NOMO-1 (cell line): Measurements from ENCODE around the gene CYP24A1.

Experiments
- DNase-seq, 2 experiments: peaks; one replicate each; lab custom pipeline; 2025; ENCODE audit not compliant: unreplicated experiment in 2 of 2; lab: John Stamatoyannopoulos, UW

The CYP24A1 gene

DNA sequence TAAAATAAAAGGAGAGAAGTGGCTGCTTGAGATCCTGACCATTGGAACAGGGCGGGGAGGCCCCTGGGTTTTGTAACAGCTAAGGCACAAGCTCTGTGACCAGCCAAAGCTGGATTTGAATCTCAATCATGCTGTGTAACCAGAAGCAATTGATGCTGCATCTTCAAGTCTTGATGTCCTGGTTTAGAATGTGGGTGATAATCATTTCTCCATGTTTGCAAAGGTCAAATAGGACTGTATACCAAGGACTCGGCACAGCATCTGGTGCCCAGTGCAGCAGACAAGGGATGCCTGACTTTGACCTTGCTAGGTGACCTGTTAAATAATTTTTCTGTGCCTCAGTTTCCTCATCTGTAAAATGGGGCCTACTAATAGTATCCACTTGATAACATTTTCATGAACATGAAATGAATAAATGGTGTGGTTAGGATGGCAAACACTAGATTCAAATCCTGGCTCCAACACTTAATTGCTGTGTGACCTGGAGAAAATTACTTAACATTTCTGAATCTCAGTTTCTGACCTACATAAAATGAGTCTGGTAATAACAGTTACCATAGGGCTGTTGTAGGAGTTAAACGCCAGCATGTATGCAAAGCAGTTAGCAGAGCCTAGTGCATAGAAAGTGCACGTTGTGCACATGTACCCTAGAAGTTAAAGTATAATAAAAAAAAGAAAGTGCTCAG lies 57.1 kb downstream of the CYP24A1 start:
- no peak for DNase-seq

DNA sequence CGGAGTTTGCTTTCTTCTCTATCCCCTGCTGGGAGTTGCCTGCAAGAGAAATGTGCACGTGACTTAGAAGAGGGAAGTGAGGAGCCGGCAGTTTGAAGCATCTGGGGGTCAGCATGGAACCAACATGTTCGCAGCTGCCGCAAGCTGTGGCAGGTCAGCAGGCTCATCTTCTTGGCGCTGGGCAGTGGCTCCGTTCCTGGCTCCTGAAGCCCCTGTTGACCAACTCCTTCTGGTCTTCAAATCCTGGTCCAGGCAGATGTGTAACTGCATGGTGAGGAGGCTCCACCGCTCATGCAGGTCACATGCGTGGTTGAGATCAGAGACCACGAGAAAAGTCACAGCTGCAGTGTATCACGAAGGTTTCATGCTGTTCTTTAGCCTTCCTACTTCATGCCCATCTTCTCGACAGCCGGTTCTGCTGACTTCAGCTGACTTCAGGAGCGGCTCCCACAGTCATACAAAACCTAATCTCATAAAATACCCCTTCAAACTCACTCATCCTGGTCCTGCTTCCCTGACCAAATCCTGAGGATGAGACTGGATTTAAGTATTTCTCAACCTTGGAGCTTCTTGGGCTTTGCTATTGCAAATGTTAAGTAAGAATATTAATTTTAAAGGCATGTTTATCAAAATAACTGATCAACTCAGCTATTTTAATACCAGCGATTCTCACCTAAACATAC lies 58.5 kb downstream of the CYP24A1 start:
- peak; percentile 22 to 62 for DNase-seq

GRCh38 chr20:54114109-54114508 lies 59.7 kb downstream of the CYP24A1 start:
- DNase-seq, result no peak

- DNase-seq, result no peak
Measured at GRCh38 chr20:54113566-54113965, 60.2 kb downstream of the CYP24A1 start.

- no peak for DNase-seq
Measured at GRCh38 chr20:54112221-54112884, 61.4 kb downstream of the CYP24A1 start.

DNA sequence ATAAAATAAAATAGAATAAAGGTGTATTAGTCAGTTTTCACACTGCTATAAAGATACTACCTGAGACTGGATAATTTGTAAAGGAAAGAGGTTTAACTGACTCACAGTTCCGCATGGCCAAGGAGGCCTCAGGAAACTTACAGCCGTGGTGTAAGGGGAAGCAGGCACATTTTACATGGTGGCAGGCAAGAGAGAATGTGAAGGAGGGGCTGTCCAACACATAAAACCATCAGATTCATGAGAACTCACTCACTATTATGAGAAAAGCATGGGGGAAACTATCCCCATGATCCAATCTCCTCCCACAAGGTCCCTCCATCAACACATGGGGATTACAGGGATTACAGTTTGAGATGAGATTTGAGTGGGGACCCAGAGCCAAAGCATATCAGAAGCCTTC lies 62.3 kb downstream of the CYP24A1 start:
- no peak for DNase-seq

DNA sequence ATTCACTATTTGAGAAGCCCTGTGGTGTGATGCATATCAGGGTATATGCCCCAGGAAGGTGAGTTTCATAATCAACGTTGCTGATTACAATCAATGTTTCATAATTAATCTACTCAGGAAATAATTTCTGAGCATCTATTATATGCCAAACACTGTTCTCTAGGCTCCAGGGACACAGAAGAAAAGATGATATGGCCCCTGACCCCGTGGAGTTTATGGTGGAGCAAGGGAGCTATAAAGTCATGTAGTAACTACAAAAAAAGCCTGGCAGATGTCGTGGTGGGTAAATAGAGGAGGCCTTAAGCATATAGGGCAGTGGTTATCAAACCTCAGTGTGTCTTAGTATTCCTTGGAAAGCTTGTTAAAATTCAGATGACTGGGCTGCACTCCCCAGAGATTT lies 63.3 kb downstream of the CYP24A1 start:
- no peak for DNase-seq

GRCh38 chr20:54110041-54110440 lies 63.7 kb downstream of the CYP24A1 start:
- DNase-seq, result no peak

GRCh38 chr20:54108817-54109216 lies 65.0 kb downstream of the CYP24A1 start:
- DNase-seq, result no peak

DNA sequence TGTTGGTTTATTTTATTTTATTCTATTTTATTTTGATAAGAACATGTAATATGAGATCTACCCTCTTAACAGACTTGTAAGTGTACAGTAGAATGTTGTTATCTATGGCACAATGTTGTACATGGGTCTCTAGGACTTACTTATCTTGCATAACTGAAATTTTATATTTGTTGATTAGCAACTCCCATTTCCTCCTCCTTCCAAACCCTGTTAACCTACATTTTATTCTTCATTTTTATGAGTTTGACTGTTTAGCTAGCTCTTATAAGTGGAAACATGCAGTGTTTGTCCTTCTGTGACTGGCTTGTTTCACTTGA lies 65.5 kb downstream of the CYP24A1 start:
- no peak for DNase-seq

- DNase-seq, result no peak
Measured at GRCh38 chr20:54107600-54108325, 66.0 kb downstream of the CYP24A1 start.

GRCh38 chr20:54107181-54107580 lies 66.6 kb downstream of the CYP24A1 start:
- no peak for DNase-seq

DNA sequence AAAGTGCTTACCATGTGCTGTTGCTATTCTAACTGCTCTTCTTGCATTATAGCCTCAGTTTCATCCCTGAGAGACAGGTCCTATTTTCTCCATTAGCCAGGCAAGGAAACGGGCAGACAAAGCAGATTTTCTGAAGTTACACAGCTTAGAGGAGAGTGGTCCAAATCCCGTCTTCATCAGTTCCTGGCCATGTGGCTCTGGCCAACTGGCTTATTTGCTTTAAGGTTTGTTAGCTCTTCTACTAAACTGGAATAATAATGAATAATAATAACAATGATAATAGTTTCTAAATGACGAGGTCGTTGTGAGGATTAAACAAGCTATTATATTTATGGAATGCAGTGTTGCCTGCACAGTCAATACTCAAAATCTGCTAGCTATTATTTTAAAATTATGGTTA lies 67.6 kb downstream of the CYP24A1 start:
- no peak for DNase-seq

DNA sequence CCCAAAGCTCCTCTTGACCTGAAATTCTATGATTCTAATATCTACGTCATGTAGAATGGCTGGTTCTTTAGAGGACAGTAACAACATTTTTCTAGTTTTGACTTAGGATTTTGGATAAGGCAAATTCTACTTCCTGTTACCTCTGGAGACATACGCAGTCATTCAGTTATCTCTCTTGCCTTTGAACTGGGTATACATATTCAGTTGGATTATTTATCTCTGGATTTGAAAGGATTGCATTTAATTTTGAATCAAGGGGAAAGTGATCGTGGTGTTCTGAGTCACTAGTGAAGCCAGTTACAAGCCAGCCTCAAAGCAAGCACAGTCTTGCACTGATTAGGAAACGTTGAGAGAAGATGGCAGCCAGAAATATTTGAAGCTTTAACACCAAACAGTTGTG lies 68.1 kb downstream of the CYP24A1 start:
- DNase-seq, result no peak

DNA sequence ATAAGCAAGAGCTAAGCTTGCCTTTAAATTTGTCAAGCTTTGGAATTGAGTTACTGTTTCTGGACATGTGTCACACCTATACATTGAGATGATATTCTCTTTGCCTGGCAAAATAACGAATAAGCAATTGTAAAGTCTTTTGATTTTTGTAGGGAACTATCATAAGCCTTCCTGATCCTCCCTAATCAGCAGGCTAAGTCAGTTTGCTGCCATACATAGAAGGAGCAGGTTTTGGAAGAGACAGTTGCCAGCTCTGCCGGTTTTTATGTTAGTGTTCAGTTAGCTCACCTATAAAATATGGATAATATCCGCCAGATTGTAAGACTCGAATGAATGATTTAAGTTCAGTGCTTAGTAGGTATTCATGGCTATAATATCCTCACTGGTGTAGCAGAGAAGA lies 69.0 kb downstream of the CYP24A1 start:
- DNase-seq, result no peak

DNA sequence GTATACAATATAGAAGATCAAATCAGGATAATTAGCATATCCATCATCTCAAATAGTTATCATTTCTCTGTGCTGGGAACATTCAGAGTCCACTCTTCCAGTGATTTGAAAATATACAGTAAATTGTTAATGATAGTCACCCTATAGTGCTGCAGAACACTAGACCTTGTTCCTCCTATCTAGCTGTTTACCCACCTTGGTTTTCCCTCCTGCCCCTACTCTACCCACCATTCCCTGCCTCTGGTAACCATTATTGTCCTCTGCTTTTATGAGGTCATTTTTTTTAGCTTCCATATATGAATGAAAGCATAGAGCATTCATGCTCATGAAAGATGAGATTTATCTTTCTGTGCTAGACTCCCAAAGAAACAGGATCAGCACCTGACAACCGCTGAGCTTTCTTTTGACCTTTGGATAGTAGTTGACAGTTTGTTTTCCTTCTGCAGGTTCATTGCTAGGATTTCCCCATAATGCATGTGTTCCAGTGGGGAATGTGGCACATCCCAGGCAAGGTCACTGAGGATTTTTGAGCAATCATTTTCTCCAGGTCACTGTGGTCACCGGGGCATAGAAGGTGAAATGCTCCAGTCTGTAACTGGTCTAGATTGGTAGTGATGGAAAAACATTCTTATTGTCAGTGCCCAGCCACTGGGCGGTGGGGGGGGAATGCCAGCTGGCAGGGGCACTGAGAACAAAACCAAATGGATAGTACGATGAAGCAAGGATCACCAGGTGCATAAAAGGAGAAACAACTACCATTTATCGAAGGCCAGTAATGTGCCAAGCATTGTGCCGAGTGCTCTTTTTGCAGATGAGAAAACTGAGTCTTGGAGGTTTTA lies 69.8 kb downstream of the CYP24A1 start:
- DNase-seq, result no peak
